NCI-H1436 (cell line): Measurements from ENCODE around the gene NFIB.

Source experiments
- DNase-seq: peaks from one replicate; lab custom pipeline; 2025; lab: John Stamatoyannopoulos, UW

The NFIB gene

DNA sequence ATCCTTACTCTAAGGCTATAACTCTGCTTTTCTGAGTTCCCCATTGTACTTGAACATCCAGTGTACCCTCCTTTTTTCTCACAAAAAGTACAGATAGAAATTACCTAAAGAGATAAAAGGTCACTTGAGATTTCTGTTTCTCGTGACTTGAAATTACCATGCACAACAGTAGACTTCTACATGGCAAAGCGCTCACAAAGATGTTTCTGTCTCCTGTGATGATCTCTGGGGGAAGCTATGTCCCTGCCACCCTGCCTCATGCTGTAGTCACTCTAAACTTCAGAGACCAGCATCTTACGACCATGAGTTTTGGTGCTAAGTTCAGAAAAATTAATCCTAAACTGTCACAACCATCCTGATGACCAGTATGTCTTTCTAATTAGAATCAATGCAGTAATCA lies 36.2 kb downstream of the NFIB start:
- no peak for DNase-seq

DNA sequence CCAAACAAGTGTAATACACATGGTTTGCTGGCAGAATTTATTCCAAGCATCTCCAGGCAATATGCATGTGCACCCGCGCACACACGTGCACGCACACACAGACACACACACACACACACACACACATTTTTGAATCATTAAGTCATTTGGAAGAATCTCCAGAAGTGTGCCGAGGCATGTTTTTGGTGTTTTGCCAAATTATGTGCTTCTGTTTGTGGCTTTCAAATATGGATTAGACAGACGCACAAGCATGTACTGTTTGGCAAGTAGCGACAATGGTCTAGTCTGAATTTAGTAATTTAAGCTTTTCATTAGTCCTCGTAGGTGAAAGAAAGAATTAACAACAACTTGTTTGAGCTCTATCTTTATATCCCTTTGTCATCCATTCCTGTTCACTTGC lies 36.7 kb downstream of the NFIB start:
- no peak for DNase-seq

DNA sequence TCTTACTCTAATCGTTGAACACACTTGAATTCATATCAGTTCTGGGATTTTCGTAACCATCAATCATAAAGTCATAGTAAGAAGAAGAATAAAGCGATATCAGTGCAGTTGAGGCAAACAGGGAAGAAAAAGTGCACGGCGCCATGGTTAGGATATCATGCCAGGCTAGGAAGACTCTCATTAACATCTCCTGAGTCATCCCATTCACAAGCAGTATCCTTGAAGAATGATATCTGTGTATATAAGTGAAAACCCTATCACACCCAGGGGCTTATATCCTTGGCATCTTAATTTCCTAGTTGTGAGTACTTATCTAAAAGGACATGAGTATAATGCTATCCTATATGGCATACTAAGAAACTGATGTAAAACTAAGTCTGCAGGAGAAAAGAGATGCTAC lies 38.6 kb downstream of the NFIB start:
- no peak for DNase-seq

DNA sequence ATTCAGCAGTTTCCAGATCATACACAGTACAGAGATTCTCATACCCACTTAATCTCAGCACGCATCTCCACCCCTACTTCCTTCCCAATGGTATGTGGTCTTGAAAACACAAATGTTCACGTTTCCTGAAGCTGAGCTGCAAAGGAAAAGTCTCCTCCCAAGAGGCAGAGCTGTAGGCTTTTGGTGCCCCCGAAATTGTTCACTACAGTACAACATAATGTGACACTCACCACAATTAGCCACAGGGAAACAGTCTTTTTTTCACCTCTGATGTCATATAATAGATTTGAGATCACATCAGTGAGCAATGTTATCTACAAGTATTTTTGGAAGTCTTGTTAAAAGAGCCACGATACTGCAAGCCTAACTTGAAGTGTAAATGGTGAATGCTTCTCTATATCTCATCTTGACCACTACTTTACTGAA lies 40.2 kb downstream of the NFIB start:
- no peak for DNase-seq

GRCh38 chr9:14272927-14273528 lies 40.9 kb downstream of the NFIB start:
- no peak for DNase-seq

- DNase-seq: peak; percentile 79
Measured at GRCh38 chr9:14271093-14271673, 42.8 kb downstream of the NFIB start.

GRCh38 chr9:14270358-14271092 lies 43.4 kb downstream of the NFIB start:
- no peak for DNase-seq

GRCh38 chr9:14269916-14270315 lies 44.0 kb downstream of the NFIB start:
- no peak for DNase-seq

- no peak for DNase-seq
Measured at GRCh38 chr9:14263707-14264483, 50.0 kb downstream of the NFIB start.

- no peak for DNase-seq
Measured at GRCh38 chr9:14262827-14263226, 51.1 kb downstream of the NFIB start.

DNA sequence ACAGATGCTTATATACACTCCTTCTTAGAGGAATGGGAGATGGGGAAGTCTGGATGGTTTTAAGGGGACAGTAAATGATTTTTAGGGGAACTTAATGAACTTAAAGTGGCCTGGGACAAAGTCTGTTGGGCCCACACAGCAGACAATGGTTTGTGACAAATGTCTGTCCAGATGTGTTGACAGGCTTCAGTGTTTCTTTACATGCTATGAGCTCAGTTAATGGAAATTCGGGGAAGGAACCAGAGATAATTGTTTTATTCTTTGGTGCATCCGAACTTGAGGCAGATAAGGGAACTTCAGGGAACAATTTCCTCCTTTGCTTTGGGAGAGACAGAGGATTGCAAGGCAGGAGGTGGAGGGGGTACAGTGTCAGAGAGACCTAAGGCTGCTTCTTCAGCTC lies 52.3 kb downstream of the NFIB start:
- no peak for DNase-seq

- no peak for DNase-seq
Measured at GRCh38 chr9:14260101-14260500, 53.8 kb downstream of the NFIB start.

DNA sequence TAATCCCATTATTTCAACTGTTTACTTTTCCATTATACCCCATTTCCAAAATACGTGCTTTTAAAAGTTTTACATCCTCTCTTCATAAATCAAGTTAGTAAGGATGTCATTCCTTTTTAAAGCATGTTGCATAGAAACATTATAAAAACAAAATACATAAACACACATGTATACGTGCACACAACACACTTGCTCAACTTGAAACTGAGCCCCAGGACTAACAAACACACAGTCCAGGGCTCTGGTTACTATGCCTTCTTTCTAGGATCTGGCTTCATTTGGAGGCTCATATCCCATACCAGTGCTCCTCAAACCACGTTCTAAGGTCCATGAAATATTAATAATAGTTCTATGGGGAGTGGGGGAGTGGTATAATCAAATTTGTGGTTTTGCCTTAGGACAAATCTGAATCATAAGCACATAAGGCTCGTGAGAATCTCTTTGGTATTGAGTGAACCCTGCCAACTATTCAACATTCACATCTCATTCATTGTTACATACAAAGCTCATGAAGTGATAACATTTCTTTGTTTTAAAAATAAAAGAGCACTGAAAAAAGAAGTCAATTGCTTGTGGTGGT lies 55.2 kb downstream of the NFIB start:
- DNase-seq: no peak

DNA sequence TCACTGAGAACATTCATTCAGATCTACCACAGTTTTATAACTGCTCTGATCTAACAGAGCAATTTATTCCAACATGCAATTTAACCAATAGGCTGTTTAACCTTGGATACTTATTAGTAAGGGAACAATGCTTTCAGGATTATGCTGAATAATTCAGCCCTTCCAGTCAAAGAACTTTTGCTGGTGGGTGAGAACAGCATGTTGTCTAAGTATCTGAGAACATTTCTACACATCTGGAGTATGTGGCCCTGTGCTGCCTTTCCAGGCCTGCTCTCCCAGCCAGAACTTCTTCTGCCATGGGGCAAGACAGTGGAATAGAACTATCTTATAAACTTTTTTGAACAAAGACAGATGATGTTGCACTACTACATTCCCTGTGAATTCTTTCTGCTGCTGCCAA lies 55.8 kb downstream of the NFIB start:
- no peak for DNase-seq

GRCh38 chr9:14256588-14256987 lies 57.4 kb downstream of the NFIB start:
- DNase-seq: no peak

GRCh38 chr9:14251154-14252071 lies 62.5 kb downstream of the NFIB start:
- no peak for DNase-seq

- DNase-seq: no peak
Measured at GRCh38 chr9:14250794-14251153, 63.2 kb downstream of the NFIB start.

DNA sequence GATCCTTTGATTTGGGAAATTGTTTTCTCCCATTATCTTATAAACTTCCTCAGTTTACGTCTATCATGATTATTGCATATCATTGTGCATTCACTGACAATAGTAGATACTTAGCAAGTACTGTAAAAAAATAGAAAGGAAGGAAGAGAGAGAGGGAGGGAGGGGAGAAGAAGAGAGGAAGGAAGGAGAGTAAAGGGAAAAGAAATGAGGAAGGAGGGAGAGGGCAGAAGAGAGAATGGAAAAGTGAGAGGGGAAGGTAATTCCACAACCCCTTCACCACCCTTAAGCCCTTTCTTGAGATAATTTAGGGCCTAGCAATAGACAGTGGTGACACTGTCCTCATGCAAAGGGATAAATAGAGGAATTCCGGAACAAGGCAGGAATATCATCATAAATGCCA lies 64.4 kb downstream of the NFIB start:
- no peak for DNase-seq

DNA sequence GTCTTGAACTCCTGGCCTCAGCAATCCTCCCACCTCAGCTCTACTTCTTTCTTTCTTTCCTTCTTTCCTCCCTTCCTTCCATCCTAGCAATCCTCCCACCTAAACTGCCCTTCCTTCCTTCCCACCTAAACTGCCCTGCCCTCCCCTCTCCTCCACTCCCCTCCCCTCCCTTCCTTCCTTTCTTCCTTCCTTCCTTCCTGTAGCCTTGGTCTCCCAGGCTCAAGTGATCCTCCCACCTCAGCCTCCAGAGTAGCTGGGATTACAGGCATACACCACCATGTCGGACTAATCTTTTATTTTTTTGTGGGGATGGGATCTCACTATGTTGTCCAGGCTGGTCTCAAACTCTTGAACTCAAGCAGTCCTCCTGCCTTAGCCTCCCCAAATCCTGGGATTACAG lies 65.8 kb downstream of the NFIB start:
- no peak for DNase-seq

GRCh38 chr9:14247577-14247976 lies 66.4 kb downstream of the NFIB start:
- DNase-seq: no peak

- DNase-seq: no peak
Measured at GRCh38 chr9:14246951-14247350, 67.0 kb downstream of the NFIB start.
